Adrenal gland (tissue), 5 donors: ENCODE measurements around the gene RASSF10.

Experiments
- POLR2A ChIP-seq, 2 donors: fragments of 450-650 bp; IDR thresholded peaks; one replicate each; pipeline ENCODE4 v1.6.1; 2017; ENCODE audit warnings: antibody characterized with exemption in 2 of 2, mild to moderate bottlenecking in 2 of 2, moderate library complexity in 1 of 2
- TF ChIP-seq, protein P1 (sequence below), 6 experiments: fragments of 450-650 bp in 4 of 6; fragments of 200-600 bp in 2 of 6; sonication (generic) in 1 of 6; IDR thresholded peaks; 1 replicate in 5 of 6; 2 replicates in 1 of 6; pipeline versions ENCODE4 v1.5.1 to v1.8.0; 2016 to 2021; ENCODE audit warnings: antibody characterized with exemption in 6 of 6, mild to moderate bottlenecking in 2 of 6, moderate library complexity in 1 of 6
- donor health status: DM: no; HTN: no; CAD: no.

DNA sequence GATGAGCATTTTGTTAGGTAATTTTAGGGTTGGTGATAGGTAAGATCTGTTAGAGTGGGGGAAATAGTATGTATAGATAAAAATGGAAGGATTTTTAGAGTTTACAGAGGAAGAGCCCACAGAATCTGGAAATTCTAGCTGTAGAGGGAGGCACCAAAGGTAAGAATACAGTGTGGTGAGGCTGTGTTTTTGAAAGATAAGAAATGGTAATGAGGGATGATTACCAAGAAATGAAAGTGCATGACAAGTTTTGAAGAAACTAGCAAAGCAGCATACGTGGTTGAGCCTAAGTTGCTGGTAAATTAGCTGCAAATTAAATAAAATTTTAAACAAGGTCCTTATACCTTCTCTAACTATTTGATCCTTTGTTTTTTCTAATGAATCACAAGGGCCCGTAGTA, 14.6 kb upstream of the RASSF10 start:
- TF ChIP-seq, protein P1, sequence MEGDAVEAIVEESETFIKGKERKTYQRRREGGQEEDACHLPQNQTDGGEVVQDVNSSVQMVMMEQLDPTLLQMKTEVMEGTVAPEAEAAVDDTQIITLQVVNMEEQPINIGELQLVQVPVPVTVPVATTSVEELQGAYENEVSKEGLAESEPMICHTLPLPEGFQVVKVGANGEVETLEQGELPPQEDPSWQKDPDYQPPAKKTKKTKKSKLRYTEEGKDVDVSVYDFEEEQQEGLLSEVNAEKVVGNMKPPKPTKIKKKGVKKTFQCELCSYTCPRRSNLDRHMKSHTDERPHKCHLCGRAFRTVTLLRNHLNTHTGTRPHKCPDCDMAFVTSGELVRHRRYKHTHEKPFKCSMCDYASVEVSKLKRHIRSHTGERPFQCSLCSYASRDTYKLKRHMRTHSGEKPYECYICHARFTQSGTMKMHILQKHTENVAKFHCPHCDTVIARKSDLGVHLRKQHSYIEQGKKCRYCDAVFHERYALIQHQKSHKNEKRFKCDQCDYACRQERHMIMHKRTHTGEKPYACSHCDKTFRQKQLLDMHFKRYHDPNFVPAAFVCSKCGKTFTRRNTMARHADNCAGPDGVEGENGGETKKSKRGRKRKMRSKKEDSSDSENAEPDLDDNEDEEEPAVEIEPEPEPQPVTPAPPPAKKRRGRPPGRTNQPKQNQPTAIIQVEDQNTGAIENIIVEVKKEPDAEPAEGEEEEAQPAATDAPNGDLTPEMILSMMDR (IDR thresholded peaks at IDR 0.05): no peak
- TF ChIP-seq POLR2A (IDR thresholded peaks at IDR 0.05): no peak
